NCI-H345 (cell line): ENCODE data around the gene SPATA20.

Source experiments
- DNase-seq: peaks from one replicate; lab custom pipeline; 2025; lab: John Stamatoyannopoulos, UW

Gene SPATA20

GRCh38 chr17:50602836-50603235, 55.9 kb downstream of the SPATA20 start:
- DNase-seq: no peak

DNA sequence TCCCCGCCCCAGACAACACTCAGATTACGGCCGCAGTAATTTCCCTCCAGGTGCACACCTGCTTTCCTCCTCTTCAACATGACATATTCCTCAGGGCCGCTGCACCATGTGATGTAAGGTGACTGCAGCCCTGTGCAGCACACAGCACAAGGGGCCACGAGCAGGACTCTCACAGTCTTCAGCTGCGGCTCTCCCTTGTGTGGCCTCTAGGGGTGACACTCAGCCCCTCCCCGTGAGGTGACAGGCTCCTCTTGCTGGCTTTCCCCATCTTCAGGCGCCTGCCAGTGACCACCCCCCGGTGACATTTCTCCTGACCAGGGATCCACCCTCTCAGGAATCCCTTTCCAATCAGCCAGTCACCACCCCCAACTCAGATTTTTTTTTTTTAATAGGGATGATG, 56.4 kb downstream of the SPATA20 start:
- peak; percentile 25 for DNase-seq

GRCh38 chr17:50604513-50604912, 57.5 kb downstream of the SPATA20 start:
- DNase-seq: no peak

DNA sequence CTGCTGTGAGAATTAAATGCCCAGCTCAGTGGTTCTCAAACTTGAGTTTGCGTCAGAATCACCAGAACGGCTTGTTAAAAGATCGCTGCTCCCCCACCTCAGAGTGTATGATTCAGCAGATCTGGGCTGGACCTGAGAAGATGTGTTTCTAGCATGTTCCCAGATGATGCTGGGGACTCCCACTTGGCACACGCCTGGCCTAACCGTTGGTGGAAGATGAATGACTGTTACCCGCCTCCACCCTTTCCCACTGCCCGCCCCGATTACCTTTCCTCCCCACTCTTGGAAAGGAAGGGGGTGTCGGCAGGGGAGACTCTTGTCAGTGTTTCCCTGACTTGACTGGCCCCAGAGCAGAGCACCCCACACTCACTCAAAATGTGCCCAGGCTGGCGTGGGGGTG, 58.5 kb downstream of the SPATA20 start:
- DNase-seq: no peak
